OCI-LY1 (cell line): ENCODE measurements around the gene SVOP.
A peak's percentile ranks its signal among the peaks of the same experiment; 100 is the strongest.

Experiments used
- H2AFZ ChIP-seq: fragments of 200-600 bp; sonication (generic), shearing (Covaris generic); 2 replicates; pipeline ENCODE4 v1.6.0; 2014; ENCODE audit warnings: antibody characterized with exemption, mild to moderate bottlenecking, low read length
- H3F3A ChIP-seq: fragments of 200-600 bp; sonication (generic), shearing (Covaris generic); 2 replicates; pipeline ENCODE4 v1.6.0; 2014; ENCODE audit warnings: mild to moderate bottlenecking, antibody characterized with exemption, low read length, moderate library complexity; ENCODE audit not compliant: insufficient read depth
- H3K27ac ChIP-seq: fragments of 200-600 bp; sonication (generic); 2 replicates; pipeline ENCODE4 v1.5.1; 2014; ENCODE audit warnings: low read length, mixed run types, mild to moderate bottlenecking, low read depth; ENCODE audit not compliant: poor library complexity, severe bottlenecking
- H3K27me3 ChIP-seq: fragments of 200-600 bp; sonication (generic); 2 replicates; pipeline ENCODE4 v1.6.0; 2014; ENCODE audit warnings: antibody characterized with exemption, mild to moderate bottlenecking, low read length, moderate library complexity; ENCODE audit not compliant: insufficient read depth
- H3K36me3 ChIP-seq: fragments of 200-600 bp; sonication (generic); 2 replicates; pipeline ENCODE4 v1.6.1; 2014; ENCODE audit warnings: mild to moderate bottlenecking, antibody characterized with exemption, low read length, moderate library complexity, mixed read lengths; ENCODE audit not compliant: insufficient read depth
- H3K4me1 ChIP-seq: fragments of 200-600 bp; sonication (generic); 2 replicates; pipeline ENCODE4 v1.5.1; 2014; ENCODE audit warnings: mild to moderate bottlenecking, low read length, moderate library complexity; ENCODE audit not compliant: insufficient read depth, severe bottlenecking
- H3K4me2 ChIP-seq: fragments of 200-600 bp; sonication (generic), shearing (Covaris generic); 2 replicates; pipeline ENCODE4 v1.6.1; 2014; ENCODE audit warnings: low read length
- H3K4me3 ChIP-seq: fragments of 200-600 bp; sonication (generic); 2 replicates; pipeline ENCODE4 v1.5.1; 2014; ENCODE audit warnings: low read length, low read depth, mild to moderate bottlenecking, mixed read lengths; ENCODE audit not compliant: poor library complexity, severe bottlenecking
- H3K79me2 ChIP-seq: fragments of 200-600 bp; shearing (Covaris generic); 2 replicates; pipeline ENCODE4 v1.6.1; 2016; ENCODE audit warnings: mixed run types, low read length, mixed read lengths; ENCODE audit not compliant: insufficient read depth
- H3K9ac ChIP-seq: fragments of 200-600 bp; sonication (generic), shearing (Covaris generic); 2 replicates; pipeline ENCODE4 v1.6.1; 2014; ENCODE audit warnings: mild to moderate bottlenecking, low read length, mixed read lengths
- H3K9me2 ChIP-seq: fragments of 200-600 bp; sonication (generic), shearing (Covaris generic); 2 replicates; pipeline ENCODE4 v1.6.1; 2014; ENCODE audit warnings: low read depth, mild to moderate bottlenecking, low read length, mixed read lengths
- H3K9me3 ChIP-seq: fragments of 200-600 bp; shearing (Covaris generic); 2 replicates; pipeline ENCODE4 v1.6.1; 2014; ENCODE audit warnings: low read length, mixed read lengths
- H4K20me1 ChIP-seq: fragments of 200-600 bp; sonication (generic), shearing (Covaris generic); 2 replicates; pipeline ENCODE4 v1.6.0; 2016; ENCODE audit warnings: mild to moderate bottlenecking, low read length; ENCODE audit not compliant: insufficient read depth
- CTCF ChIP-seq: fragments of 200-600 bp; sonication (generic), shearing (Covaris generic); IDR thresholded peaks from 2 replicates; pipeline ENCODE4 v1.5.1; 2017; ENCODE audit warnings: mild to moderate bottlenecking, antibody characterized with exemption, low read length, moderate library complexity, mixed read lengths
- EZH2 ChIP-seq: fragments of 200-600 bp; sonication (generic), shearing (Covaris generic); IDR thresholded peaks from 2 replicates; pipeline ENCODE4 v1.8.0; 2017; ENCODE audit warnings: borderline replicate concordance, mixed run types, mild to moderate bottlenecking, antibody characterized with exemption, low read length, moderate library complexity, mixed read lengths

Gene SVOP

GRCh38 chr12:108888031-108888430 lies 132.8 kb downstream of the SVOP start:
- Histone ChIP-seq H3K9me2 (no peaks in the 10 kb centered on the region), H3K9ac (no peak overlapping the region), H3K4me1 (no peaks in the 10 kb centered on the region), H3K36me3 (no peaks in the 10 kb centered on the region), H3K79me2 (no peaks in the 10 kb centered on the region), H3K4me3 (no peak overlapping the region), H3K9me3 (no peaks in the 10 kb centered on the region), H3K4me2 (no peak overlapping the region), H3K27me3 (no peaks in the 10 kb centered on the region), H4K20me1 (no peaks in the 10 kb centered on the region), H3K27ac (no peak overlapping the region), H3F3A (no peaks in the 10 kb centered on the region), H2AFZ (no peak overlapping the region)
- TF ChIP-seq EZH2 (no peak), CTCF (no peak)

GRCh38 chr12:108886873-108887629 lies 133.8 kb downstream of the SVOP start:
- TF ChIP-seq EZH2 (no peak), CTCF (no peak)
- H3K79me2 ChIP-seq: no peaks in the 10 kb centered on the region
- H3K4me2 ChIP-seq: no peak overlapping the region
- H3F3A ChIP-seq: no peaks in the 10 kb centered on the region
- no peaks in the 10 kb centered on the region for H3K4me1 ChIP-seq
- H3K27ac ChIP-seq: no peak overlapping the region
- no peaks in the 10 kb centered on the region for H3K9me2 ChIP-seq
- H3K27me3 ChIP-seq: no peaks in the 10 kb centered on the region
- no peak overlapping the region for H3K9ac ChIP-seq
- H3K9me3 ChIP-seq: no peaks in the 10 kb centered on the region
- no peaks in the 10 kb centered on the region for H4K20me1 ChIP-seq
- no peak overlapping the region for H2AFZ ChIP-seq
- H3K4me3 ChIP-seq: no peak overlapping the region
- H3K36me3 ChIP-seq: no peaks in the 10 kb centered on the region

- Histone ChIP-seq H3K79me2 (no peaks in the 10 kb centered on the region), H3K27ac (no peak overlapping the region)
Observed at GRCh38 chr12:108884116-108885012, 136.5 kb downstream of the SVOP start.

More at GRCh38 chr12:108884116-108885012, 136.5 kb downstream of the SVOP start:
- no peaks in the 10 kb centered on the region for H3K9me3 ChIP-seq
- H3F3A ChIP-seq: no peaks in the 10 kb centered on the region
- H3K4me2 ChIP-seq: no peak overlapping the region
- H4K20me1 ChIP-seq: no peaks in the 10 kb centered on the region
- TF ChIP-seq CTCF (peak; percentile 56), EZH2 (no peak)
- H3K9ac ChIP-seq: no peak overlapping the region
- H3K4me1 ChIP-seq: no peaks in the 10 kb centered on the region
- no peaks in the 10 kb centered on the region for H3K36me3 ChIP-seq
- no peak overlapping the region for H2AFZ ChIP-seq
- H3K9me2 ChIP-seq: no peaks in the 10 kb centered on the region
- no peak overlapping the region for H3K4me3 ChIP-seq
- no peaks in the 10 kb centered on the region for H3K27me3 ChIP-seq
